Transverse colon (tissue), 3 donors: ENCODE results near the gene RETREG1.

Experiments used
- EP300 ChIP-seq: sonication (generic); formaldehyde crosslinking; IDR thresholded peaks from one replicate; pipeline ENCODE4 v1.6.1; 2017; ENCODE audit warnings: antibody characterized with exemption, low read depth
- POLR2A ChIP-seq: fragments of 450-650 bp; IDR thresholded peaks from one replicate; pipeline ENCODE4 v1.6.1; 2016; ENCODE audit warnings: antibody characterized with exemption, mild to moderate bottlenecking, moderate library complexity
- TF ChIP-seq, protein P1 (sequence below), 5 experiments: fragments of 200-600 bp in 3 of 5; fragments of 450-650 bp in 2 of 5; sonication (generic) in 3 of 5; IDR thresholded peaks; 1 replicate in 2 of 5; 2 replicates in 3 of 5; pipeline ENCODE4 v1.5.1; 2016 to 2017; ENCODE audit warnings: antibody characterized with exemption in 5 of 5, inconsistent platforms in 3 of 5, mild to moderate bottlenecking in 2 of 5, moderate library complexity in 1 of 5

- no peak for TF ChIP-seq POLR2A
- TF ChIP-seq EP300, result no peak
- TF ChIP-seq, protein P1, sequence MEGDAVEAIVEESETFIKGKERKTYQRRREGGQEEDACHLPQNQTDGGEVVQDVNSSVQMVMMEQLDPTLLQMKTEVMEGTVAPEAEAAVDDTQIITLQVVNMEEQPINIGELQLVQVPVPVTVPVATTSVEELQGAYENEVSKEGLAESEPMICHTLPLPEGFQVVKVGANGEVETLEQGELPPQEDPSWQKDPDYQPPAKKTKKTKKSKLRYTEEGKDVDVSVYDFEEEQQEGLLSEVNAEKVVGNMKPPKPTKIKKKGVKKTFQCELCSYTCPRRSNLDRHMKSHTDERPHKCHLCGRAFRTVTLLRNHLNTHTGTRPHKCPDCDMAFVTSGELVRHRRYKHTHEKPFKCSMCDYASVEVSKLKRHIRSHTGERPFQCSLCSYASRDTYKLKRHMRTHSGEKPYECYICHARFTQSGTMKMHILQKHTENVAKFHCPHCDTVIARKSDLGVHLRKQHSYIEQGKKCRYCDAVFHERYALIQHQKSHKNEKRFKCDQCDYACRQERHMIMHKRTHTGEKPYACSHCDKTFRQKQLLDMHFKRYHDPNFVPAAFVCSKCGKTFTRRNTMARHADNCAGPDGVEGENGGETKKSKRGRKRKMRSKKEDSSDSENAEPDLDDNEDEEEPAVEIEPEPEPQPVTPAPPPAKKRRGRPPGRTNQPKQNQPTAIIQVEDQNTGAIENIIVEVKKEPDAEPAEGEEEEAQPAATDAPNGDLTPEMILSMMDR (IDR thresholded peaks at IDR 0.05), result no peak
These were observed 97.4 kb downstream of the RETREG1 start for GRCh38 chr5:16519435-16519834.
